ENCODE results near the gene OS9.

Gene OS9

DNA sequence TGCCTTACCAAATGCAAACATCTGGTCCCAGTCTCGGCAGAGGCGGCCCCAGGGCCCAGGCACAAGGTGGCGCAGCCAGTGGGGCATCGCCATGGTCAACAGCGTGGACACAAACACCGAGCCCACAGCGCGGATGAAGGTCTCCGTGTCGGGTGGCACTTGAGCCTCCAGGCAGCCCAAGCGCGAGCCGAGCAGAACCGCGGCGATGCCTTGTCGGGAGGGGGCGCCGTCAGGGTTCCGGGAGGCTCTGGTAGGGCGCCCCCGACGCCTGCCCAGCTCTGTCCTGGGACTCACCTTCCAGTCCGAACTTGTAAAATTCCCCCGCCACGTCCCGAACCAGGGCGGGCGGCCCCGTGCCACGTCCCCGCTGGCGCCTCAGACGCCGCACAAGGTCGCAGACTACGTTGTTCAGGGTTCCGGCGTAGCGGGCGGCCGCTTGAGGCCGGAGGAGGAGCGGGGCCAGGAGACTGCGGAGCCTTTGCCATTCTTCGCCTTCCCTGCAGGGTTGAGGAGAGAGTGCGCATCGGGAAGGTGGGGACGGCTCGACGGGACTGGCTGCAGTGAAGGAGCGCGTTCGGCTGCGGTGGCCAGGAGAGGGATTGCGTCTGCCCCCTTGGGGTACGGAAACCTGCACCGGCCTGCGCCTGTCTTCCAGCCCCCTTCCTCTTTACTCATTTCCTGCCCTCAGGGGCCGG lies 71.2 kb downstream of the OS9 start:
- Histone ChIP-seq H3K9ac (ENCODE audit: low read length) (no peak overlapping the region), H3K14ac (ENCODE audit: low read length) (no peak overlapping the region), H2AK5ac (ENCODE audit: low read length) (no peak overlapping the region), H2BK5ac (ENCODE audit: low read depth, low read length, poor library complexity) (no peak overlapping the region), H4K91ac (ENCODE audit: low read depth, low read length) (no peak overlapping the region), H3K18ac (ENCODE audit: low read length) (no peak overlapping the region), H3K9me3 (ENCODE audit: insufficient read depth, low read depth, low read length) (peaks cover 6% of the 10 kb centered on the region), H2BK120ac (ENCODE audit: insufficient read depth, low read length, poor library complexity) (no peak overlapping the region), H3K27ac (ENCODE audit: low read depth, low read length) (no peak overlapping the region), H4K12ac (ENCODE audit: low read depth, low read length) (no peak overlapping the region), H2AFZ (ENCODE audit: insufficient read depth, low read length, poor library complexity) (peak overlapping the region; percentile 31), H3K4me3 (ENCODE audit: low read depth, low read length) (no peak overlapping the region), H3K23ac (ENCODE audit: low read length) (no peak overlapping the region), H3K4me2 (ENCODE audit: low read length) (peak overlapping the region; percentile 60), H3K4ac (ENCODE audit: low read depth, low read length) (no peak overlapping the region), H4K8ac (ENCODE audit: low read depth, low read length) (no peak overlapping the region), H3K27me3 (ENCODE audit: insufficient read depth, low read length) (peaks cover 45% of the 10 kb centered on the region), H3K79me1 (ENCODE audit: low read length) (no peaks in the 10 kb centered on the region), H3K36me3 (ENCODE audit: control insufficient read depth in 1 of 2, insufficient read depth in 2 of 2, low read length in 2 of 2) (peaks cover 9 to 12% of the 10 kb centered on the region in 2 experiments), H2BK12ac (ENCODE audit: low read length) (no peak overlapping the region), H3K79me2 (ENCODE audit: control insufficient read depth, insufficient read depth, low read length, poor library complexity) (no peaks in the 10 kb centered on the region), H3K4me1 (ENCODE audit: control insufficient read depth in 1 of 2, insufficient read depth in 2 of 2, low read length in 2 of 2) (peaks cover 16 to 21% of the 10 kb centered on the region in 2 experiments)
- peak in 1 of 2 donors; percentile 35 for DNase-seq
- no CpG with 5 or more reads among the region's 60 CpGs for WGBS (ENCODE audit: extremely low coverage, insufficient coverage, insufficient read length)

DNA sequence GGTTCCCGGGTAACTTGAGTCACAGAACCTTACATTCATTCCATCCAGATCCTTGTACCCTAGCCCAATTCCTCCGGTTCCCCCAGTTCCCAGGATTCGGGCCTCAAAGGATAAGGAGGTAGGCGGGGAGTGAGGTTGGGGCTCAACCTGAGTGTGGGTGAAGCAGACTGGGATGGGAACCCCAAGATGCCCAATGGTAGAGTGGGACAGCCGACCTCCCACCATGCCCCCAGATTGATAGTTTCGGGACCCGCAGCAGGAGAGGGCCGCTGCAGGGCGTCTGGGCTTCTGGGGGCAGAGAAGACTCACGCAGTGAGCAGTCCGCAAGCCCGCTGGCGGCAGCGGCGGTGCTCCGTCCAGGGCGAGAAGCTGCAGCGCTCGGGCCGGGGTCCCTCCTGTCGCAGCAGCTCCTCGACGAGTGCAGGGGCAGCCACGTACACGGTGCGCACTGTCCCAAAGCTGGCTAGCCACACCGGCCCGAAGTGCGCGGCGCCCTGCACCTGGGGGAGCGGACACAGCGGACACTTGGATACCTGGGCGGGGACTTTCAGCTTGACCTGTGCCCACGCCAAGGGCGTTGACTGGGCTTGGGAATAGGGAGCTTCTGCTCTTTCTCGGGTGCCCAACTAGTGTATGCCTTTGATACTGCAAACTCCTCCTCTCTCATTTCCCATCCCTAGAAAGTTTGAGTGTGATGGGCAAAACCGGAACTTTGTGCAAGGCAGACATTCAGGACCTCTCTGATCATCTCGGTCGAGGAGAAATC lies 71.9 kb downstream of the OS9 start:
- no CpG with 5 or more reads among the region's 40 CpGs for WGBS (ENCODE audit: extremely low coverage, insufficient coverage, insufficient read length)
- Histone ChIP-seq H3K27me3 (ENCODE audit: insufficient read depth, low read length) (peaks cover 45% of the 10 kb centered on the region), H4K8ac (ENCODE audit: low read depth, low read length) (no peak overlapping the region), H2AK5ac (ENCODE audit: low read length) (no peak overlapping the region), H3K4me1 (ENCODE audit: control insufficient read depth in 1 of 2, insufficient read depth in 2 of 2, low read length in 2 of 2) (peaks cover 16 to 22% of the 10 kb centered on the region in 2 experiments), H3K27ac (ENCODE audit: low read depth, low read length) (no peak overlapping the region), H4K91ac (ENCODE audit: low read depth, low read length) (no peak overlapping the region), H3K9me3 (ENCODE audit: insufficient read depth, low read depth, low read length) (peaks cover 6% of the 10 kb centered on the region), H2BK5ac (ENCODE audit: low read depth, low read length, poor library complexity) (no peak overlapping the region), H3K4ac (ENCODE audit: low read depth, low read length) (no peak overlapping the region), H3K79me2 (ENCODE audit: control insufficient read depth, insufficient read depth, low read length, poor library complexity) (no peaks in the 10 kb centered on the region), H3K36me3 (ENCODE audit: control insufficient read depth in 1 of 2, insufficient read depth in 2 of 2, low read length in 2 of 2) (peaks cover 12 to 13% of the 10 kb centered on the region in 2 experiments), H3K4me2 (ENCODE audit: low read length) (peak overlapping the region; percentile 60), H3K79me1 (ENCODE audit: low read length) (no peaks in the 10 kb centered on the region), H3K9ac (ENCODE audit: low read length) (no peak overlapping the region), H3K23ac (ENCODE audit: low read length) (no peak overlapping the region), H3K14ac (ENCODE audit: low read length) (no peak overlapping the region), H2BK12ac (ENCODE audit: low read length) (no peak overlapping the region), H2AFZ (ENCODE audit: insufficient read depth, low read length, poor library complexity) (no peak overlapping the region), H3K18ac (ENCODE audit: low read length) (no peak overlapping the region), H4K12ac (ENCODE audit: low read depth, low read length) (no peak overlapping the region), H2BK120ac (ENCODE audit: insufficient read depth, low read length, poor library complexity) (no peak overlapping the region), H3K4me3 (ENCODE audit: low read depth, low read length) (peak overlapping the region; percentile 15)
- DNase-seq = no peak

DNA sequence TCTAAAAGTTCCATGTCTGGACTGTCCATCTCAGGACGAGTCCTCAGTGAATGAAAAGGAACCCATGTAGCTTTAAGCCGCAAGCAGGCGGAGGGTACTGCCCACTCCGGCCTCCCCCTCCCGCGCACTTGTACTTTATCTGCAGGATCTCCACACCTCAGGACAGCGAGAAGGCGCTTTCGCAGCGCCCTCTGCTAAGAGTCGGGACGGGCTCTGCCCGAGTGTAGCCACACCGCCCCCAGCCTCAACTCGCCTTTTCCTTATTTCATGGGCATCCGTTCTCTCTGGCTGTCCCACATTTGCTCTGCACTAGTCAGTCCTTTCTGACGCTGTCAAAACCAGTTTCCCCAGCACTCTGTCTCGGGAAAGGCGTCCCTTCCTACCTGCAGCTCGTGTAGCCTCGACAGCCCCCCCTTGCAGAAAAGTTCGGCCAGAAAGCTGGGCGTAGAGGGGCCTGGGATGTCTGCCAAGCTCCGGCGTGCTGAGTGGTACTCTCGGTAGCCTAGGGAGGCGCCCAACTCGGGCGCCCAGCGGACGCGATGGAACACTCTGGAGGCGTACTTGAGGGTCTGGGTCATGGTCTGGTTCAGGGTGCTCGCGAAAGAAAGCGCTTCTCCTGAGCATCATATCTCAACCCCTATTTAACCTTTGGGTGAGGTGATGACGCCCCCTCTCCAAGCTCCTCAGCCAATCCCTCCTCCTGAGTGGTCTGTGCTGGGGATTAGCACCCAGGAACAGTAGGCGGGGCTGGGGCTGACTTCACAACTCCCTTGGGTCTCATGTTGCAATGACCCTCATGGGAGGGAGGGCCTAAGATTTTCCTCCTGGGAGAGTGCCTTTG lies 72.8 kb downstream of the OS9 start, which contains the start of gene CYP27B1:
Gene CYP27B1, minus strand, starts transcription at position 615 of the 841 bp plus-strand sequence. Its CDS starts 37 bp downstream, at position 578.
- no peak within 1 kb of the TSS for H2BK12ac ChIP-seq (ENCODE audit: low read length)
- no peak within 1 kb of the TSS for H3K9ac ChIP-seq (ENCODE audit: low read length)
- peak within 1 kb of the TSS; percentile 8 for H3K23ac ChIP-seq (ENCODE audit: low read length)
- no peak within 1 kb of the TSS for H2BK120ac ChIP-seq (ENCODE audit: insufficient read depth, low read length, poor library complexity)
- H3K14ac ChIP-seq (ENCODE audit: low read length) = no peak within 1 kb of the TSS
- H4K91ac ChIP-seq (ENCODE audit: low read depth, low read length) = no peak within 1 kb of the TSS
- H4K12ac ChIP-seq (ENCODE audit: low read depth, low read length) = no peak within 1 kb of the TSS
- H3K4ac ChIP-seq (ENCODE audit: low read depth, low read length) = no peak within 1 kb of the TSS
- H3K79me2 ChIP-seq (ENCODE audit: control insufficient read depth, insufficient read depth, low read length, poor library complexity) = no peaks in the 10 kb centered on the region
- no peak within 1 kb of the TSS for H3K18ac ChIP-seq (ENCODE audit: low read length)
- H2AK5ac ChIP-seq (ENCODE audit: low read length) = no peak within 1 kb of the TSS
- H3K27ac ChIP-seq (ENCODE audit: low read depth, low read length) = no peak within 1 kb of the TSS
- H3K4me1 ChIP-seq (ENCODE audit: control insufficient read depth in 1 of 2, insufficient read depth in 2 of 2, low read length in 2 of 2) = peaks cover 18 to 27% of the 10 kb centered on the region in 2 experiments
- H3K27me3 ChIP-seq (ENCODE audit: insufficient read depth, low read length) = peaks cover 45% of the 10 kb centered on the region
- no CpG with 5 or more reads among the region's 38 CpGs for WGBS (ENCODE audit: extremely low coverage, insufficient coverage, insufficient read length)
- no peak within 1 kb of the TSS for H4K8ac ChIP-seq (ENCODE audit: low read depth, low read length)
- no peak within 1 kb of the TSS for H2AFZ ChIP-seq (ENCODE audit: insufficient read depth, low read length, poor library complexity)
- H3K4me2 ChIP-seq (ENCODE audit: low read length) = peak within 1 kb of the TSS; percentile 60
- peak within 1 kb of the TSS; percentile 15 for H3K4me3 ChIP-seq (ENCODE audit: low read depth, low read length)
- peak; percentile 54 to 72 for DNase-seq
- H3K9me3 ChIP-seq (ENCODE audit: insufficient read depth, low read depth, low read length) = peaks cover 6% of the 10 kb centered on the region
- no peak within 1 kb of the TSS for H2BK5ac ChIP-seq (ENCODE audit: low read depth, low read length, poor library complexity)
- H3K79me1 ChIP-seq (ENCODE audit: low read length) = no peaks in the 10 kb centered on the region
- H3K36me3 ChIP-seq (ENCODE audit: control insufficient read depth in 1 of 2, insufficient read depth in 2 of 2, low read length in 2 of 2) = peaks cover 12 to 13% of the 10 kb centered on the region in 2 experiments

- Histone ChIP-seq H3K14ac (ENCODE audit: low read length) (no peak overlapping the region), H3K79me1 (ENCODE audit: low read length) (peaks cover 4% of the 10 kb centered on the region), H3K79me2 (ENCODE audit: control insufficient read depth, insufficient read depth, low read length, poor library complexity) (peaks cover 2% of the 10 kb centered on the region), H3K4me1 (ENCODE audit: control insufficient read depth in 1 of 2, insufficient read depth in 2 of 2, low read length in 2 of 2) (peaks cover 18 to 27% of the 10 kb centered on the region in 2 experiments), H3K36me3 (ENCODE audit: control insufficient read depth in 1 of 2, insufficient read depth in 2 of 2, low read length in 2 of 2) (peaks cover 12 to 13% of the 10 kb centered on the region in 2 experiments), H2AFZ (ENCODE audit: insufficient read depth, low read length, poor library complexity) (no peak overlapping the region), H3K23ac (ENCODE audit: low read length) (no peak overlapping the region), H2AK5ac (ENCODE audit: low read length) (no peak overlapping the region), H4K91ac (ENCODE audit: low read depth, low read length) (no peak overlapping the region), H4K8ac (ENCODE audit: low read depth, low read length) (no peak overlapping the region), H3K9me3 (ENCODE audit: insufficient read depth, low read depth, low read length) (peaks cover 6% of the 10 kb centered on the region), H2BK5ac (ENCODE audit: low read depth, low read length, poor library complexity) (no peak overlapping the region), H2BK120ac (ENCODE audit: insufficient read depth, low read length, poor library complexity) (no peak overlapping the region), H3K9ac (ENCODE audit: low read length) (no peak overlapping the region), H3K18ac (ENCODE audit: low read length) (no peak overlapping the region), H3K4me3 (ENCODE audit: low read depth, low read length) (no peak overlapping the region), H3K4me2 (ENCODE audit: low read length) (no peak overlapping the region), H4K12ac (ENCODE audit: low read depth, low read length) (no peak overlapping the region), H3K27me3 (ENCODE audit: insufficient read depth, low read length) (peaks cover 45% of the 10 kb centered on the region), H3K27ac (ENCODE audit: low read depth, low read length) (no peak overlapping the region), H2BK12ac (ENCODE audit: low read length) (no peak overlapping the region), H3K4ac (ENCODE audit: low read depth, low read length) (no peak overlapping the region)
- DNase-seq = no peak
Observed at GRCh38 chr12:57767305-57767698, 73.4 kb downstream of the OS9 start.
